Coronary artery (tissue), 2 donors: Measurements from ENCODE around the gene PLCH1.

Source experiments
- DNase-seq: peaks from one replicate; pipeline ENCODE4 v3.0.0-alpha.2; 2017; ENCODE audit warnings: low spot score
- H3K27ac ChIP-seq, 2 donors: fragments of 200-600 bp; sonication (generic); one replicate each; pipeline ENCODE4 v1.5.1; 2016 to 2019
- H3K4me3 ChIP-seq: fragments of 200-600 bp; sonication (generic); 2 replicates; pipeline ENCODE4 v1.5.1; 2016; ENCODE audit warnings: mild to moderate bottlenecking, moderate library complexity
- TF ChIP-seq, protein P1 (sequence below): fragments of 200-600 bp; sonication (generic); IDR thresholded peaks from one replicate; pipeline ENCODE4 v1.5.1; 2019; ENCODE audit warnings: antibody characterized with exemption

Gene PLCH1

DNA sequence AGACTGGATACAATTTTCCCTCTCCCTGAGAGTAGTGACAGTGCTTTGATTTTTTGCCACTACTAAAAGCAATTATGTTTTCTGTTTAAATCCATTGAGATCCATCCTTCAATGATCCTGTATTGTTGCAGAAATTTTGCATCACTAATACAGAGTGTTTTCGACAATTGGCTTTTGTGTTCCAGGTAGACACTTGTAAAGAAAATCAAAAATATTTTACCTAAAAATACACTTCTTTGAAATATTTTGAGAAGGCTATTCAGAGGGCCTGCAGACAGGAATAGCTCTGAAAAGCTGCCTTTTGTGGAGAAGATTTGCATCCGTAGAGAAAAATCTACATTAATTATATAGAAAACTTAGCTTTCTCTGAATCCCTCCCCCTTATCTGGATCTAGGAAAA, 384.6 kb downstream of the PLCH1 start:
- no peak overlapping the region for H3K27ac ChIP-seq
- TF ChIP-seq, protein P1, sequence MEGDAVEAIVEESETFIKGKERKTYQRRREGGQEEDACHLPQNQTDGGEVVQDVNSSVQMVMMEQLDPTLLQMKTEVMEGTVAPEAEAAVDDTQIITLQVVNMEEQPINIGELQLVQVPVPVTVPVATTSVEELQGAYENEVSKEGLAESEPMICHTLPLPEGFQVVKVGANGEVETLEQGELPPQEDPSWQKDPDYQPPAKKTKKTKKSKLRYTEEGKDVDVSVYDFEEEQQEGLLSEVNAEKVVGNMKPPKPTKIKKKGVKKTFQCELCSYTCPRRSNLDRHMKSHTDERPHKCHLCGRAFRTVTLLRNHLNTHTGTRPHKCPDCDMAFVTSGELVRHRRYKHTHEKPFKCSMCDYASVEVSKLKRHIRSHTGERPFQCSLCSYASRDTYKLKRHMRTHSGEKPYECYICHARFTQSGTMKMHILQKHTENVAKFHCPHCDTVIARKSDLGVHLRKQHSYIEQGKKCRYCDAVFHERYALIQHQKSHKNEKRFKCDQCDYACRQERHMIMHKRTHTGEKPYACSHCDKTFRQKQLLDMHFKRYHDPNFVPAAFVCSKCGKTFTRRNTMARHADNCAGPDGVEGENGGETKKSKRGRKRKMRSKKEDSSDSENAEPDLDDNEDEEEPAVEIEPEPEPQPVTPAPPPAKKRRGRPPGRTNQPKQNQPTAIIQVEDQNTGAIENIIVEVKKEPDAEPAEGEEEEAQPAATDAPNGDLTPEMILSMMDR: no peak
- no peak overlapping the region for H3K4me3 ChIP-seq
- no peak for DNase-seq

DNA sequence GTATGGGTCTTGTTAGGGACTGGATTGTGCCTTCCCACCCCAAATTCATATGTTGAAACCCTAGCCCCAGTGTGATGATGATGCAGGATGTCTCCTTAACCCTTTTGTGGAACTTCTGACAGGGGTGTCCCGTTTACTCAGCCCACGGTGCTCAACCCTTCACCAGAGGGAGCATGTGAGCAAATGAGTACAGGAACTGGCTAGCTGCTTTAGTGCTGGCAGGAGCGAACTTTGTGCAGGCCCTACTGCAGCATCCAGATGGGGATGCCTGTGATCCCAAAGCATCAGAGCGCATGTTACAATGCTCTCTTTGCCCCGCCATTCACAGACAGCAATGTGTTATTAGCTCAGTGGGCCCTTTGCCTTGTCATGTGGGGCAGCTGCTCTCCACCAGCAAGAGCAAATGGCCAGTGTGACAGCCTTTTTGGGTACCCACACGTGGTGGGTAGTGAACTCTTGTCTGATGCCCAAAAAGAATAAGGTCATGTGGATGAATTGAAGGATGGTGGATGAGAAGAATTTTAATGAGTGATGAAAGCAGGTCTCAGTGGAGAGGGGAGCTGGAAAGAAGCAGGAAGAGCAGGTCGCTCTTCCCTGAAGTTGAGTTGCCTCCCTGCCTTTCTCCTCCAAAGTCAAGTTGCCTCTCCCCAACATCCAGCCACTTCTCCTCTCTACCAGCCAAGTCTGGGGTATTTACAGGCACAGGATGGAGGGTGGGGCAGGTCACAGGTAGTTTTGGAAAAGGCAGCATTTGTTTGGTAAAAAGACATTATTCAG, 388.1 kb downstream of the PLCH1 start:
- H3K4me3 ChIP-seq: no peak overlapping the region
- TF ChIP-seq, protein P1: no peak
- DNase-seq: no peak
- no peak overlapping the region for H3K27ac ChIP-seq

DNA sequence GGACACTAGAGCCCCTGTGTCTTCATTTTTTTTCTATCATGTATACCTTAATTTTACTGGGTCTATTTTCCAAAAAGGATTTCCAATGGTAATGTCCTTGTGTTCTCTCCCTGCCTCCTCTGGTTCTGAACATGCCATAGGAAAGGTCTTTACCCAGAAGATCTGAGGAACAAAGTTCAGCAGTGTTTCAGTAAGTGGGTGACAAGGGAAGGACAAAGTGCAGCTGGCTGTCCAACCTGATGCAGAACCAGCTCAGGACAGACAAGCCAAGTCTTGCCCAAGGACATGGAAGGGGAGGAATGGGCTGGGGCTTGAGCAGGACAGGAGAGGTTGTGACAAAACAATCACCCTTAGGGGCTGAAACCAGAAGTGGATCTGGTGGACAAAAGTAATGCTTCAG, 390.2 kb downstream of the PLCH1 start:
- DNase-seq: no peak
- Histone ChIP-seq H3K4me3 (no peak overlapping the region), H3K27ac (no peak overlapping the region)
- TF ChIP-seq, protein P1: no peak

DNA sequence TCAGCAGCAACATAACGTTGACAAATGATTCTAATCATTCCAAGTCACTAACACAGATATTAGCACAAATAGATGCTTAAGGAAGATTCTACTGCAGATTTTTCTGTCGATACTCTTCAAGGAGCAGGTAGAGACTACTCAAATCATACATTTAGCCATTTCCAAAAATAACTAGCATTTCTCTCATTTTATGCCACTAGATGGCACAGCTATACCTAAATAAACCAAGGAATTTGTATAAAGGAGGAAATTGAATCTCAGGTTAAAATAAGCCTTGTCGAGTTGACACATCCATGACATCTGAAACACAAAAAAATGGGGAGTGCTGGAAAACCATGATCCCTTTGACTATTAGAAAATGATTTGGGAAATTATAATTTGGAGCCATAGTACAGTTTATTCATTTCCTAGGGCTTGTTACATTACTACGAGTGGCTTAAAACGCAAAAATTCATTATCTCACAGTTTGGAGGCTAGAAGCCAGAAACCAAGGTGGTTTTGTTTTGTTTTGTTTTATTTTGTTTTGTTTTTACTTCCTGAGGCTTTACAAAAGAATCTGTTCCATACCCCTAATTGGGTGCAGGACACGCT, 391.9 kb downstream of the PLCH1 start:
- TF ChIP-seq, protein P1: peak; percentile 39
- no peak for DNase-seq
- Histone ChIP-seq H3K27ac (no peak overlapping the region), H3K4me3 (no peak overlapping the region)

DNA sequence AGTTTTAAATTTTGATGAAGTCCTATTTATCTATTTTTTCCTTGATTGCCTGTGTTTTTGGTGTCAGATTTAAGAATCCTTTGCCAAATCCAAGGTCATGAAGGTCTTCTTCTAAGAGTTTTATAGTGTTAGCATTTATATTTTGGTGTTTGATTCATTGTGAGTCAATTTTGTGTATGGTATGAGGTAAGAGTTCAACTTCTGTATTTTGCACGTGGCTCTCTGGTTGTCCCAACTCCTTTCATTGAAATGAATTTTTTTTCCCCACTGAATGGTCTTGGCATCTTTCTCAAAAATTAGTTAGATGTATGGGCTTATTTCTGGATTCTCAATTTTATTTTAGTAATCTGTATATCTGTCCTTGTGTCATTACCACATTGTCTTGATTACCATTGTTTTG, 394.3 kb downstream of the PLCH1 start:
- no peak overlapping the region for H3K27ac ChIP-seq
- TF ChIP-seq, protein P1: no peak
- DNase-seq: no peak
- H3K4me3 ChIP-seq: no peak overlapping the region

DNA sequence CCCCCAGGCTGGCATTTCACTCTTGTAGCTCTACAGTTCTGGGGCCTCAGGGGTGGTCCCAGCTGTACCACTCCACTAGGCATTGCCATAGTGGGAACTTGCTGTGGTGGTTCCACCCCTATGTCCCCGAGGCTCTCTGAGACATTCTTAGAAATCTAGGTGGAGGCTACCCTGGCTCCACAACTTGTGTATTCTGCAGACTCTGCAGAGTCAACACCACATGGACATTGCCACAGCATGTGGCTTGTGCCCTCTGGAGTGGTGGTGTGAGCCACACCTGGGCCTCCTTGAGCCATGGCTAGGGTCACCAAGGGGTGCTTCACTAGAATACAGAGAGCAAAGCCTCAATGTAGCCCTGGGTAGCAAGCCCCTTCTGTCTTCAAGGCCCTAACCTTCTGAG, 397.0 kb downstream of the PLCH1 start:
- H3K27ac ChIP-seq: no peak overlapping the region
- DNase-seq: no peak
- no peak overlapping the region for H3K4me3 ChIP-seq
- TF ChIP-seq, protein P1: no peak

DNA sequence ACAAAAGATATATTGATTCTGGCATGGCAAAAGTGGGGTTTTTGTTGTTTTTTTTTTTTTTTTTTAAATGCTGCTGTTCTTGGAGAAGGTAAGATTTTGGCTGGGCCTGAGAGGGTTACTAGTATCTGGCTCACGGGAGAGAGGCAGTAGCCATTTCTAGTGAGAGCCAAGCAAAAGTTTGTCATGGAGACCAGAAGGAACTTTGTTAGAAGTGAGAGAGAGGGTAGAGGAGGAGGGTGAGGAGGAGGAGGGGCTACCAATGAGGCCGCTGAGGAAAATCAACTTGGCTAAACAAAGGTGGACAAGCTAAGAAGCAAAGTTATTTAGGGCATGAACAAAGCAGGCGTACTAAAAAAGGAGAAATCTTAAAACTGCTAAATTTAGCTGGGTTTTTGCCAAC, 402.5 kb downstream of the PLCH1 start:
- no peak overlapping the region for H3K27ac ChIP-seq
- TF ChIP-seq, protein P1: no peak

More for the DNA sequence above, 402.5 kb downstream of the PLCH1 start:
- no peak for DNase-seq
- H3K4me3 ChIP-seq: no peak overlapping the region
